ENCODE measurements around the gene ZSCAN1. TPM values are rescaled to one million over a fixed set of nuclear protein-coding genes. Genes with fewer than 3 reads are reported as not detected.

ZSCAN1 gene
- total RNA-seq, 4 donors from 2014 or later = not detected

DNA sequence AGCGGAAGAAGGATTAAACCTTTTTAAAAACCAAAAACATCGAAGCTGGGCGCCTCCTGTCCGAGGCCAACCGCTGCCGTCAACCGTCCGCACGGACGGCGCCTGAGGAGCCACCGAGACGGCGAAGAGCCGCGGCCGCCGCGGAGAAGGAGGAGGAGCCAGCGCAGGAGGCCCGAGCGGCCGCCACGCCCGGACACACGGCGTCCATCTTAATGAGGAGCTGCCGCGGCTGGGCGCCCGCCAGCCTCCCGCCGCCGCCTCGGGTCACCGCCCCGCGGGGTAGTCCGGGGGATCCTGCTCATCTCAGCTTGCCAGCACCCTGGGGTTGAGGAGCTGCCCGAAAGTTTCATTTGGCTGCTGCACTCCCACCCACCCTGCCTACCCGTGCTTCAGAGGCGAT lies 10.6 kb downstream of the ZSCAN1 start:
- H3K27me3 ChIP-seq = peaks cover 13% of the 10 kb centered on the region
- H3K27ac ChIP-seq = no peak overlapping the region
- H3K4me3 ChIP-seq = no peak overlapping the region
- H3K9me3 ChIP-seq = peaks cover 0 to 96% (median 4%) of the 10 kb centered on the region in 3 donors
- no peaks in the 10 kb centered on the region for H3K36me3 ChIP-seq
- TF ChIP-seq POLR2AphosphoS5 (IDR thresholded peaks at IDR 0.05) = no peak
- no peak for TF ChIP-seq POLR2A (IDR thresholded peaks at IDR 0.05)
- TF ChIP-seq, protein P1, sequence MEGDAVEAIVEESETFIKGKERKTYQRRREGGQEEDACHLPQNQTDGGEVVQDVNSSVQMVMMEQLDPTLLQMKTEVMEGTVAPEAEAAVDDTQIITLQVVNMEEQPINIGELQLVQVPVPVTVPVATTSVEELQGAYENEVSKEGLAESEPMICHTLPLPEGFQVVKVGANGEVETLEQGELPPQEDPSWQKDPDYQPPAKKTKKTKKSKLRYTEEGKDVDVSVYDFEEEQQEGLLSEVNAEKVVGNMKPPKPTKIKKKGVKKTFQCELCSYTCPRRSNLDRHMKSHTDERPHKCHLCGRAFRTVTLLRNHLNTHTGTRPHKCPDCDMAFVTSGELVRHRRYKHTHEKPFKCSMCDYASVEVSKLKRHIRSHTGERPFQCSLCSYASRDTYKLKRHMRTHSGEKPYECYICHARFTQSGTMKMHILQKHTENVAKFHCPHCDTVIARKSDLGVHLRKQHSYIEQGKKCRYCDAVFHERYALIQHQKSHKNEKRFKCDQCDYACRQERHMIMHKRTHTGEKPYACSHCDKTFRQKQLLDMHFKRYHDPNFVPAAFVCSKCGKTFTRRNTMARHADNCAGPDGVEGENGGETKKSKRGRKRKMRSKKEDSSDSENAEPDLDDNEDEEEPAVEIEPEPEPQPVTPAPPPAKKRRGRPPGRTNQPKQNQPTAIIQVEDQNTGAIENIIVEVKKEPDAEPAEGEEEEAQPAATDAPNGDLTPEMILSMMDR (IDR thresholded peaks at IDR 0.05) = no peak
- TF ChIP-seq EP300 (IDR thresholded peaks at IDR 0.05) = no peak
- 62 to 67% methylated on average over 1 to 22 of the region's 42 CpGs for WGBS, 2 donors (ENCODE audit: low coverage in 1 of 2)
- no peaks in the 10 kb centered on the region for H3K4me1 ChIP-seq
- no peak for ATAC-seq

GRCh38 chr19:58044886-58045285 lies 11.1 kb downstream of the ZSCAN1 start:
- no peak overlapping the region for H3K27ac ChIP-seq
- ATAC-seq = no peak
- no peaks in the 10 kb centered on the region for H3K36me3 ChIP-seq
- H3K27me3 ChIP-seq = peaks cover 13% of the 10 kb centered on the region
- H3K4me1 ChIP-seq = no peaks in the 10 kb centered on the region
- H3K4me3 ChIP-seq = no peak overlapping the region
- no peak for TF ChIP-seq POLR2AphosphoS5 (IDR thresholded peaks at IDR 0.05)
- TF ChIP-seq POLR2A (IDR thresholded peaks at IDR 0.05) = no peak
- TF ChIP-seq EP300 (IDR thresholded peaks at IDR 0.05) = no peak
- TF ChIP-seq, protein P1 (IDR thresholded peaks at IDR 0.05) = no peak
- H3K9me3 ChIP-seq = peaks cover 0 to 99% (median 4%) of the 10 kb centered on the region in 3 donors
- 88 to 98% methylated on average over 3 to 9 of the region's 26 CpGs for WGBS, 2 donors (ENCODE audit: low coverage in 1 of 2)

DNA sequence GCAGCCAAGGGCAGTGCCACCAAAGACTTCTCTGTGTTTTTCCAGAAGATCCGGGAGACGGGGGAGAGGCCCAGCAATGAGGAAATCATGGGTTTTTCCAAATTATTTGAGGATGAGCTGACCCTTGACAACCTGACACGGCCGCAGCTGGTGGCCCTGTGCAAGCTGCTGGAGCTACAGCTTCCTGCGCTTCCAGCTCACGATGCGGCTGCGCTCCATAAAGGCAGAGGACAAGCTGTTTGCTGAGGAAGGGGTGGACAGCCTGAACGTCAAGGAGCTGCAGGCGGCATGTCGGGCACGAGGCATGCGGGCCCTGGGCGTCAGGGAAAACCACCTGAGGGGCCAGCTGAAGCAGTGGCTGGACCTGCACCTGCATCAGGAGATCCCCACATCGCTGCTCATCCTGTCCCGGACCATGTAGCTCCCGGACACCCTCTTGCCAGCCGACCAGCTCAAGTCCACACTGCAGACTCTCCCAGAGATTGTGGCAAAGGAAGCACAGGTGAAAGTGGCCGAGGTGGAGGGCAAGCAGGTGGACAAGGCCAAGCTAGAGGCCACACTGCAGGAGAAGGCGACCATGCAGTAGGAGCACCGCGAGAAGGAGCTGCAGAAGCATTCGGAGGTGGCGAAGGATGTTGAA lies 11.7 kb downstream of the ZSCAN1 start:
- H3K4me1 ChIP-seq = no peaks in the 10 kb centered on the region
- TF ChIP-seq EP300 (IDR thresholded peaks at IDR 0.05) (no peak), POLR2A (IDR thresholded peaks at IDR 0.05) (no peak), POLR2AphosphoS5 (IDR thresholded peaks at IDR 0.05) (no peak)
- TF ChIP-seq, protein P1 (IDR thresholded peaks at IDR 0.05) = no peak
- peaks cover 13% of the 10 kb centered on the region for H3K27me3 ChIP-seq
- no peak overlapping the region for H3K4me3 ChIP-seq
- H3K36me3 ChIP-seq = no peaks in the 10 kb centered on the region
- H3K9me3 ChIP-seq = peaks cover 0 to 98% (median 4%) of the 10 kb centered on the region in 3 donors
- 97% methylated on average over 6 of the region's 24 CpGs; no CpG with 5 or more reads in 1 of the 2 donors for WGBS, 2 donors (ENCODE audit: low coverage in 1 of 2)
- ATAC-seq = no peak
- no peak overlapping the region for H3K27ac ChIP-seq

DNA sequence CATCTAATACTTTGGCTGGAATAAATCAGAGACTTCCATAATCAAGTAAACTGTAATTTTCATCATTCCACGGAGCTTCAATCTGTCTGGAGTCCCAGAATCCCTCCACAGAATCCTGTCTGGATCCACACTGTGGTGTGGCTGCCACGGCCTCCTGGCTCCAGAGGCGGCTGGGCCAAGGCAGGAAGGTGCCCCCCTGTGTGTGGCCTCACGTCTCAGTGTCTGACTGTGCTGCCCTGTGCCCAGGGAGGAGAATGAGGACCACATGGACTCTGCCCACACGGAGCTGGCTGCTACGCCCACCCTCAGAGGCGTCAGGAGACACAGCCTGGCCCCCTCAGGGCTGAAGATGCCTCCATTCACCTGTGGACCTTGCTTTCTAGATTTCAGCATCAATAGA lies 13.0 kb downstream of the ZSCAN1 start:
- 100% methylated on average over 2 of the region's 7 CpGs; no CpG with 5 or more reads in 1 of the 2 donors for WGBS, 2 donors (ENCODE audit: low coverage in 1 of 2)
- Histone ChIP-seq H3K27ac (no peak overlapping the region), H3K4me3 (no peak overlapping the region), H3K36me3 (no peaks in the 10 kb centered on the region), H3K9me3 (peaks cover 0 to 97% (median 4%) of the 10 kb centered on the region in 3 donors), H3K4me1 (no peaks in the 10 kb centered on the region), H3K27me3 (peaks cover 9% of the 10 kb centered on the region)
- TF ChIP-seq, protein P1 (IDR thresholded peaks at IDR 0.05) = no peak
- no peak for TF ChIP-seq POLR2AphosphoS5 (IDR thresholded peaks at IDR 0.05)
- TF ChIP-seq EP300 (IDR thresholded peaks at IDR 0.05) = no peak
- no peak for TF ChIP-seq POLR2A (IDR thresholded peaks at IDR 0.05)
- no peak for ATAC-seq

- WGBS, 2 donors (ENCODE audit: low coverage in 1 of 2) = 60 to 90% methylated on average over 1 to 2 of the region's 12 CpGs
- Histone ChIP-seq H3K4me1 (no peaks in the 10 kb centered on the region), H3K27me3 (peaks cover 6% of the 10 kb centered on the region), H3K9me3 (peaks cover 0 to 98% (median 4%) of the 10 kb centered on the region in 3 donors), H3K27ac (no peak overlapping the region), H3K4me3 (no peak overlapping the region), H3K36me3 (no peaks in the 10 kb centered on the region)
- no peak for ATAC-seq
- TF ChIP-seq, protein P1 (IDR thresholded peaks at IDR 0.05) = no peak
- TF ChIP-seq EP300 (IDR thresholded peaks at IDR 0.05) (no peak), POLR2AphosphoS5 (IDR thresholded peaks at IDR 0.05) (no peak), POLR2A (IDR thresholded peaks at IDR 0.05) (no peak)
These were observed 13.8 kb downstream of the ZSCAN1 start for GRCh38 chr19:58047672-58048071.
